Left kidney (tissue), 2 donors: Measurements from ENCODE around the gene AIG1. TPM values are rescaled to one million over a fixed set of nuclear protein-coding genes. Genes with fewer than 3 reads are reported as not detected.
A peak's percentile ranks its signal among the peaks of the same experiment; 100 is the strongest.

Experiments used
- DNase-seq: peaks from one replicate; pipeline ENCODE4 v3.0.0-alpha.2; 2013
- polyA plus RNA-seq: library from polyadenylated mRNA; unstranded; fragments of 120-200 nt; gene quantifications from one replicate; pipeline ENCODE4 v1.2.1, GENCODE V29; 2013; ENCODE audit not compliant: insufficient read length

AIG1 gene
- polyA plus RNA-seq, 1 donor: 118 TPM

DNA sequence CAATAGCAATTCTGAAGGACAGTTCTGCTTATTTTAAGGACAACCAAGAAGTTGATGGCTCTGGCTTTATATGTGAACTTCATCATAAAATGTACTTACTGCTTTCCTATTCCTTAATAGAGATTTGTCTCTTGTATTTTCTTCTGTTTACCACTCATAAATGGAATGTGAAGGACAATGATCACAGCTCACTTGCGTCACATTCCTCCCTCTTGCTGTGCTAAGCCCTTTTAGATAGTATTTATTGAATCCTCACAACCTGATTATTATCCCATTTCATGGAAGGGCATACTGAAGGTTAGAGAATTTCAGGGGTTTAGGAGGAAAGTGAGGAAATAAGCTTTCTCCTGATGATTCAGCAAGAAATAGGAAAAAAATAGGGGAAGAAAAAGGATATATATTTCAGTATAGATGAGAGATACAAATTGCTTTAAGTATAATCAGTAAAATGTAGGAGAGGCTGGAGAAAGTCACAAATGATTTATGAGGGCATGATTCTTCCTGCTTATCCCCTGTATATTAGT lies 132.9 kb downstream of the AIG1 start:
- no peak for DNase-seq

DNA sequence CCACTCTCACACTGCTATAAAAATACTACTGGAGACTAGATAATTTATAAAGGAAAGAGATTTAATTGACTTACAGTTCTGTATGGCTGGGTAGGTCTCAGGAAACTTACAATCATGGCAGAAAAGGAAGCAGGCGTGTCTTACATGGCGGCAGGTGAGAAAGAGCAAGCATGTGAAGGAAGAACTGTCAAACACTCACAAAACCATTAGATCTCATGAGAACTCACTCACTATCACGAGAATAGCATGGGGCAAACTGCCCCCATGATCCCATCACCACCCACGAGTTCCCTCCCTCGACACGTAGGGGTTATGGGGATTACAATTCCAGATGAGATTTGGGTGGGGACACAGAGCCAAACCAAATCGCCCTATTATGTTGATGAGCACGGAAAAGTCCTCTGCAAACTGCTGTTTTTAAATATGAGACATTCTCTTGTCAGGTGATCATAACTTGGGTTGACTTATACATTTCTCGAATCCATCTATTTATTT lies 133.5 kb downstream of the AIG1 start:
- no peak for DNase-seq

DNA sequence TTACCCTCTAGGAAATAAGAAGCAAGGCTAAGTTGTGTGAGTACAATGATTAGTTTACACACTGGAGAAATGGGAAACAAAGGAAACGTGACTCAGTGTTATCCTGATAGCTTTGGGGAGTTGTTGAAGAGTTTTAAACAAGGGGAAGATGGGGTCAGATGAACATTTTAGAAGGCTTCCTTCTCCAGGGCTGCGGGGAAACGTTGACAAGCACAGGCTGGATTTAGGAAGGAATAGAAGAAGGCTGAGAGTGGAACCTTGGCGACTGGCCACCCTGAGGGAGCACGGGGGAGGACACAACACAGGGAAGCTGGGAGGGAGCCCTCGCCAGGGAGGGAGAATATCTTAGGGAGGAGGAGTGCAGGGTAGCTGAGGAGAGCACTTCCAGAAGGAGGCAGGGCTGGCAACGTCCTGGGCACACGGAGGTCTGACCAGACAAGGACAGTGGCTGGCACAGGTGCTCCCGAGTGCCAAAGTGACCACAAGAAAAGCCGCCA lies 134.7 kb downstream of the AIG1 start:
- DNase-seq: no peak

DNA sequence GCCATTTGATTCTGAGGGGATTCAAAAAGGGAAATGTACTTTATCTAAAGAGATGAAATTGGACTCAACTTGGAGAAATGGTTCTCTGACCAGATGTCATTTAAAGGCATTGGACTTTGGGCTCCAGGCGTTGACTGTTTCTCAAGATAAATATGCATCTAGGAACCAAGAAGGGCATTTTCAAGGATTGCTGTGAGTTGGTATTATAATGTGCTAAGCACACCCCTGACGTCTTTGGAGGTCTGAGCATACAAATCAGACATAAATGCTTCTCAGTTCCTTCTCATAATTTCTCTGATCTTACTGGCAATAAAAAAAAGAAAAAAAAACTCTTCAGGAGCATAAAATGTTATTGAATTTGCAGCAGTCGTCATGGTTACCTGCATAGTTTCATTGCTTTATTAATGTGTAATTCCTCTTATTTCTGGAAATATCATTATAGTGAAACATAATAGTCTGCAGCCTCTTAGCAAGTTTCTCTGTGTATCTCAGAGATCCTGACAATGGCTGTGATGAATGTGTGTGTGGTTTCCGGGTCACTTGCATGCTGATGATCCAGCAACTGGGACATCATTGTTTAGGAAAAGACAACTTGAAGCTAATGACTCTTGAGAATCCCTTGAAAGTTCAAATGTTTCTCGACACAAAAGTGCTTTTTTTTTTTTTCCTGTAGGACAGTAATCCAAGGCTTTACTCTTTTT lies 136.0 kb downstream of the AIG1 start:
- DNase-seq: peak; percentile 47

DNA sequence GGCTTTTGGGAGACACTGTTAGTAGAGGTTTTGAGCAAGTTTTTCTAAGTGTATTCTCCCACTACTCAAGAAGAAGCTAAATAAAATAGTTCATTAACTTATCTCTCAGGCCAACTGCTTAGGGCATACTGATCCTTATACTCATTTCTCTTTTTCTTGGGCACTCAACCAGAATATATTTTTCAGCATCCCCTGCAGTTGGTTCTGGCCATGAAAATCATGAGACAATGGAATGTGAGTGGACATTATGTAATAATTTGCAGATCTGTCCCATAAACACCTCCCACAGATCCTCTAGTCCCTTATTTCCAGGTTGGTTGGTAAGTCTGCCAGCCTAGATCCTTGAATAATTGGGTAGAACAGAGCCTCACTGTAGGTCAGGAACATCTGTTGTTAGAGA lies 136.7 kb downstream of the AIG1 start:
- DNase-seq: no peak

DNA sequence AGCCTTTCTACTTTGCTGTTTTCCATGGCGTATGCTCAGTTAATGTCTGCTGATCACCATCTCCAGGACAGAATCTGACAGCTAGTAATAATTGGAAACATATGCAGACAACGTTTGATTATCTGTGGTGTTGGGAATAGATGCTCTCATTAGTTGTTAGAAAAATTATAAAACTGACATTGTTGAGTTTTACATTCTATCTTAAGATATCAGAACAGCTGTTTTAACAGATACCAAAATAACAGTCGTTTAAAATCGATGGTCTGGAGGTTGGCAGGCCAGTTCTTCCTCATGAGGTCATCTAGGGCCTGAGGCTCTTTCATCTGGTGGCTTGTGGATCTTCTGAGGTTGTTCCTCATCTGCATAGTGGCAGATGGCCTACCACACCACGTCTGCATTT lies 137.6 kb downstream of the AIG1 start:
- no peak for DNase-seq

DNA sequence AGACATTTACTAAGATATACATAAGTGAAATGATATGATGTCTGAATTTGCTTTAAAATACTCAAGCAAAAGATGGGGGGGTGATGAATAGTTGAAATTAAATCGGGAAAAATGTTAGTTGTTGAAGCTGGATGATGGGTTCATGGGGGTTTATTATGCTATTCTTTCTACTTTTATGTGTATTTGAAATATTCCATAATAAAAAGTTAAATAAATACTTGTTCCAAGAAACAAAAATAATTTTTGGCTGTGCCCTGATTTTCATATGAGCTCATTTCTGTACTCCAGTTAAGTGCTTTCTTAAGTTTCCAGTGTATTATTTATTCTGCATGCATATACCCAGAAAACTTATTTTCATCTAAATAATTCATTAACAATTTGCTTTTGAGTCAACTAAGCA lies 138.6 kb downstream of the AIG1 start:
- no peak for DNase-seq

DNA sequence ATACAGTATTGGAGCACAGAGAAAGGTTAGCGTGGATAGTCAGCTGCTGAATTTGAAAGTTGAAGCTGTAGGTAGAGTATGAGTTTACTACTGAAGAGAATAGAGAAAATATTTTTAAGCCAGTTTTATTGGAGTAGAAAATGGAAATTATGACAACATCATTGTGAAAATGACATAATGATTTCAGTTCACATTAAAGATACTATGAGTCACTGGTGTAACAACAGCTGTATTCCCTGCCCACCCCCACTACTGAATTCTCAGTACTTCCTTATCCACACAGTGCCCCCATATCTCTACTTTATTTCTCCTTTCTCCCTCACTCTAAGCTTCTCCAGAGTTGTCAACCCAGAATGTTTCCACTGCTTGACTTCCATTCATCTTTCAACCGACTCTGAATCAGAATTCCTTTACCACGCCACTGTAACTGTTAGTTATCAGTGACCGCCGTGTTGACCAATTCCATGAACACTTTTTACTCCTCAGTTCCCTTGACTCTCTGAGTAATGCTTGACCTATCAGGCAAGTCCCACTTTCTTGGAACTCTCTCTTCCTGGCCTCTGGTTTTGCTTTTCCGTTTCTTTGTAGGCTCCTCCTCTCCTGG lies 139.6 kb downstream of the AIG1 start:
- no peak for DNase-seq

DNA sequence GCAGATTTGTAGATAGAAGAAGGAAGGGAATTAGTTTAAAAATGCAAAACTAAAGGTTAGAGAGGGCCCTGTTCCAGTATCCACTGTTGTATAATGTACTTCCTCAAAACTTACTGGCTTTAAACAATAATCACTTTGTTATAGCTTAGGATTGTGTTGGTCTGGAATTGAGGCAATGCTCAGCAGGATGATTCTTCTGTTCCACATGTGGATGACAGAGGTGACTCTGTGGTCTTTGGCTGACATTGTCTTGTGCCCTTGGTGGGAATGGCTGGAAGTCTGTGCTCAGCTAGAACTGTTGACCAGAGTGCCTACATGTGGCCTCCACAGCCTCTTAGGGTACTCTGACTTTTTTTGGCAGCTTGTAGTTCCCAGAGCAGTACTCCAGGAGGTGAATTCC lies 143.4 kb downstream of the AIG1 start:
- DNase-seq: no peak

DNA sequence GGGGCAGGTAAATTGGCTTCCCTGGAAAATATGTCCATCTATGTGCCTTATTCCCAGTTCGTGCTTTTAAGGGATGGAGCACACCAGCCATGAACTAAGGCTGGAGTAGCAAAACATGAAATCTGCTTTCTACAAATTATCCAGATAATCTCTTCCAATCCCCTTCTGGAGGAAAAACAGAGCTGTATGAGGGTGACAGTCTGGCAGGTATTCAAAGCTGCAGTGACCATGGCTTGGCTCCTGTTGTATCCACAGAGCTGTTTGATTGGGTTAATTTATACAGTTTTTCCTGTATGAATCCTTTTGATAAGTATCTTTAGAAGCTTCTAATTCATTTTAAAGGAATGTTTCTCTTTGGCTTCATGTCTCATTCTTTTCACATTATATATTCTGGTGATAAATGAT lies 144.4 kb downstream of the AIG1 start:
- DNase-seq: no peak

DNA sequence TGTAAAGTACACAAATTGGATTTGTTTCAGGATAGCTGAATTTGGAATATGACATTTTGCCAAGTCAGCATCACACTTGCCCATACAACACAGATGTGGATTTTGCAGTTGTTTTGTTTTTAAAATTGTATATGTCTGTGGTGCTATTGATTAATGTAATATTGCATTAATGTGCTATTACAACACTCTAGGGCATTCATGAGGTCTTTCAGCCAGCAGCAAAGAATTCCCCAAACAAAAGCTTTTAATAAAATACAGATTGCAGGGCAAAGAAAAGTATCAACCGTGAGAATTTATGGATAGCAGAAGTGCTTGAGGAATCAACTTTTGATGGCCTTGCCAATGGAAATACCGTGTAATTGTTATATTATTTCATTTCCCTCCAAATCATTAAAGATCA lies 144.9 kb downstream of the AIG1 start:
- DNase-seq: no peak

DNA sequence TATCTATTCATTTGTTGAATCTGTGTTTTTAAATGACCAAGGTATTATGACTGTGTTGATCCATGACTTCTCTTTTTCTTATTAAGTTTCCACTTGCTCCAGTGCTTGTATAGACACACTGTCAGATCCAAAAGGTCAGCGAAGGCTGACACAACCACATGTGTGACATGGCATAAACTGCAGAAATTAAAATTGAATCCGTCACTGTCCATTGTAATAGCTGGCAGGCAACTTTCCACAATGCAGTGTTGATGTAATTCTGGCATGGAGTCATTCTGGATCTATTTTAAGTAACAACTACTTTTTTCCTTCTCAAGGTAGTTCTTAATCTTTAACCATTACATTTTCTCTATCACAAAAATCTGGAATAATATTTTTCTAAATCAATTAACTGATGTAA lies 145.3 kb downstream of the AIG1 start:
- no peak for DNase-seq

DNA sequence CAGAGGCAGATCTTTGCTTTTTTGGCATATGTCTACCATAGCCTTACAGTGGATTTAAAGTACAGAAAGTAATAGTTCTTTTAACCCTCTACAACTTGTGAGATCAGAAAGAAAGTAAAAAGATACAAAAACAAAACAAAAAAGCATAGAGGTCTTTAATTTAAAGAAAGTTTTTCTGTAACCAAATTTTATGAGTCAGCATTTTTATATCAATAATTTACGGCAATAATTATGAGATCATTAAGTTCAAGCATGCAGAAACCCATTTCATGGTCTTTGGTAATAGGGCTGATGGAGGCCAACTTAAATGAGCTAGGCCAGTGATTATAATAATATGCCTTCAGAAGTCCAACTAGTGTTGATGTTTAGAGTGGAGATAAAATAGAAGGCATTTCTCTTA lies 145.9 kb downstream of the AIG1 start:
- no peak for DNase-seq

DNA sequence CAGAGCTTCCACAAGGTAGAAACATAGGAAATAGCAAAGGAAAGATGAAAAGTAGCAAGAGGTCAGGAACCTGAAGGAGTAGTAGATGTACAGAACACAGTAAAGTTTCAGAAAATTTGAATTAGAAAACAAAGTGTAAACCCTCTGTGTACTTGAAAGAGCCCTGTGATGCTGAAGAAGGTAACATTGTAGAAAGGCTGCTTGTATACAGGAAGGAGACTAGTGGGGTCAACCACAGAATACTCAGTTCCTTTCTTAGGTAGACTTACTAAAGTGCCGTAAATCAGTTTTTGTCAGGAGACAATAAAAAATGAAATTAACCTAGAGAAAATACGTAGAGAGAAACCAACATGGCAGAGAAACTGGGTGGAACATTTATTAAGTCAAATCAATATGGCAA lies 149.7 kb downstream of the AIG1 start:
- no peak for DNase-seq

DNA sequence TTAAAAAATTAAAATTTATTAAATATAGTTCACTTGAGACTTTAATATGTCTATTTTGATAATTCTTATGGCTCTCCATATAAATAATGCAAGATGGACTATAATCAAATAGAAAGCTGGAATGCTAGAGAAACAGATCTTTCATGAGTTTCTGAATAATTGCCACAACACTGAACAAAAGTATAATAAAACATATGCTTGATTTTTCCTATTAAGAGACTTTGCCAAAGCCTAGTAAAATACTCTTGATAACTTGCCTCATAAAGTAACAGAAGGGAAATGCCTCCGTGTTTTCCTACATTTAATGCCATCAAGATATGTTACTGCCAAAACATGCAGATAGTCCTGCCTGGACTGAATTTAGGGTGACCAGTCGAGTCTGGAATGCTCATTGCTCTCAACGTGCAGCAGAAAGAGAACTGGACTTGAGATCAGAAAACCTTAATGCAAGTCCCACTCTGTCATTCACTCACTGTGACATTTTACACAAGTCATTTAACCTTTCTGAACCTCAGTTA lies 153.2 kb downstream of the AIG1 start:
- DNase-seq: no peak

DNA sequence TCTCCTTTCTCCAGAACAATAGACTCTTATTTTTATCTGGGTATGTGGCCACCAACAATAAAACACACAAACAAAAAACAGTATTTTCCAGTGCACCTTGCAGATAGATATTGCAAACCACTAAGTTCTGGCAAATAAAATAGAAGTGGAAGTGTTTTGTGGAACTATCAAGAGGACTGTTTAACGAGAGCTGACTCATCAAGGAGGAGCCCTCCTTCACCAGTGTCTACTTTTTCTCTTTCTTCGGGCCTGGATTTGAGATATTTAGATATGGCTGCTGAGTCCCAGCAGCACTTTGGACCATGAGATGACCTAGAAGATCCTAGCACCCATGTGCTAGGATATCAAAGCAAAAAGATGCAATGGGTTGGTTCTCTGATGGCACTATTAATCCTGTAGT lies 154.7 kb downstream of the AIG1 start:
- no peak for DNase-seq

DNA sequence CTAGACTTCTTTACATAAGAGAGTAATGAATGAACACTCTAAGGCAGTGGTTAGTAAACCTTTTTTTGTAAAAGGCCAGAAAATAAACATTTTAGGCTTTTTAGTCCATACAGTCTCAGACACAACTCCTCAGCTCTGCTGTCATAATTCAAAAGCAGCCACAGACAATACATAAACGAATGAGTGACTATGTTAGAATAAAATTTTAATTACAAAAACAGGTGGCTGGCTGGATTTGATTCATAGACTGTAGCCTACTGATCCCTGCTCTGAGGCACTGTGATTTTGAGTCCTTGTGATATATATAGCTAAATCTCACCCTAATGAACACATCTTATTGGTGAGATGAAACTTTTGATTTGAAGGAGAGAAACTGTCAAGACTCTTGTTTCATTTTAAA lies 155.1 kb downstream of the AIG1 start:
- DNase-seq: no peak

DNA sequence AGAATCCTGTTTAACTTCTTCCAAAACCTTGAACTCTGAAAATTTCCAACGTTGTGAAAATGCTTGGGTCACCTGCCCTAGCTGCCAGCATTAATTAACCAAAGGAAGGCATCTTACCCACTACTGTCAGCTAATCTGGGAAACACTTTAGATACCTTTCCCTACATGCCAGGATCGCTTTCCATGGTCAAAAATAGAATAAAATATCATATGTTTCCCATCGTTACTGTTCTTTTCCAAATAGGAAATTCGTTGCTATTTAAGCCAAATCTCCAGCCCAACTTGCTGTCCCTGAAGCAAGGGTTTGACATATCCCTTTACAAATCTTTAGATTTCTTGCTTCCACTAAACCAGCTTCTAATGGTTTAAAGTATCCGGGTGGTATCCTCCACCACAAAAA lies 157.5 kb downstream of the AIG1 start:
- no peak for DNase-seq

DNA sequence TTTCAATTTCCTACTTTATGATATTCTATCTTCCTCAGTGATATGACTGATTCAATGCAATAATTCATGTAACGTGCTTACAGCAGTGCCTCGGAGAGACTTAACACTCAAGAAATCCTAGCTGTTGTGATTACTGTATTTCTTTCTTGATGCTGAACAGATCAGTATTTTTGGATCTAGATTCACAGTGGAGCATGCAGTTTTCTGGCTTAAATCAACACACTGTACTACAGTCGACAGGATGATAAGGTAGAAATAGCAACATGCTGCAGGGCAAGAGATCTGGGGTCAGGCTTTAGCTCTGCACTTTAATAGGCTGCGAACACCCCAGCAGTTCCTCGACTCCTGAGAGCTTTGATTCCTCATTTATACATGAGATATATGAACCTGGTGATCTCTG lies 161.0 kb downstream of the AIG1 start:
- no peak for DNase-seq

DNA sequence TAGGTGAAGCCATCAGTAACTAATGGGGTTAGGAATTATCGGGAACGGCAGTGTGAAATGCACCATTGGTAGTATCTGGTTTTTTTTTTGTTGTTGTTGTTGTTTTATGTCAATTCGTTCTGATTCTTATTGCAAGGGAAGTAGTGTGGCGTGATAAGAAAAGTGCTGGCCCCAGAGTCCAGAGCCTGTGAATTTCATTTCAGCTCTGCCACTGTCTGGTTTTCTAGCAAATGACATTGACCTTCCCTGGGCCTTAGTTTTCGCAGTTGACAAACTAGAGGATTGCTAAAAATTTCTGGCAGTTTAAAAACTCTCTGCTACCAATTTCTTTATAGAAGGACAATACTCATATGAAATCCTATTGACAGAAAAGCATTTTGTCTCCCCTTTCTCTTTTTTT lies 161.6 kb downstream of the AIG1 start:
- DNase-seq: no peak

DNA sequence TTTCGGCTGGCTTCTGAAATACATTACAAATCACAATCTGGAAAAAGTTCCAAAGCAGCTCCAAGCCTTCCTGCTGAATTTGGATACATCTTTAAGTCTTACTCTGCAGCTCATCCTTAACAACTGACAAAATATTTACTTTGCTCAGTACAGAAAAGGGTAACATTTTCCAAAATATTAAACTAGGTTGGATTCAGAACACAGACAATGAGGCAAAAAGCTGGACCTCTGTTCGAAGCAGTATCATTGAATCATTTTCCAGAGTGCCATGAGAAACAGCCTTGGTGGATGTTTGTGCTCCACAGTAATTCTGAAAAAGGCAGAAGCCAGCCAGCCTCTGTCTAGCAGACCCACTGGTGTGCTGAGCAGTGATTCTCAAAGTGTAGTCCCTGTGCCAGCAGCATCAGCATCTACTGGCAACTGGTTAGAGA lies 162.1 kb downstream of the AIG1 start:
- no peak for DNase-seq

DNA sequence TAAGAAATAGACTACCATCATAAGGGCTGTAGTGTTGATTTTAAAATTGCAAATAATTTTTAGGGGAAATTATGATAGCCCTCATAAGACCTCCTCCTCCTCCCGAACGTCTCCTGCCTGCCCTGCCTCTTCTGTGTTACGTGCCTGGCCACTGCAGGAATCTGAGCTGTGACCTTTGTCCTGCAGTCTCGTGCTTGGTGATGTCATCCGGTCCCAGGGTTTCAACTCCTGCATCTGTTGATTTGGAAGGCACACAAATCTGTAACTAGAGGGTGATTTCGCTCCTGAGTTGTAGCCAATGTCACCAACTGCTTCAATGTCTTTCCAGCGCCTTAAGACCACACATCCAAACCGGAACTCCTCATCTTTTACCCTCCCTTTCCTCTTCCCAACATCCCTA lies 163.2 kb downstream of the AIG1 start:
- peak; percentile 14 for DNase-seq

DNA sequence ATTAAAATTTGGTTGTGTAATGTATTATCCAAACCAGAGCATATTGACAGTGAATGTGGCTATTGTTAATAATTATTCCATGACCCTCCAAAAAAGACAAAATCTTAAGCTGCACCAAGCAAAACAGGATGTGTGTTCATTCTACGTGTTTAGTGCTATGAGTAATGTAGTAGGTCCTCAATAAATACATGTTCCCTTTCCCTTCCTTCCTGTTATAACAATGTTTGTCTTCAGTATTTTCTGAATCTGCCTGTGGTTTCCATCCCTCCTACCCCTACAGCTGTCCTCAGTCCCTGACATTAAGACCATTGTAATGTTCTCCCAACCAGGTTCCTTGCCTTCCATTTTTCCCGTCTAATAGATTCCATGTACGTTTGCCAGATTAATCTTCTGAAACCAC lies 163.8 kb downstream of the AIG1 start:
- DNase-seq: no peak

DNA sequence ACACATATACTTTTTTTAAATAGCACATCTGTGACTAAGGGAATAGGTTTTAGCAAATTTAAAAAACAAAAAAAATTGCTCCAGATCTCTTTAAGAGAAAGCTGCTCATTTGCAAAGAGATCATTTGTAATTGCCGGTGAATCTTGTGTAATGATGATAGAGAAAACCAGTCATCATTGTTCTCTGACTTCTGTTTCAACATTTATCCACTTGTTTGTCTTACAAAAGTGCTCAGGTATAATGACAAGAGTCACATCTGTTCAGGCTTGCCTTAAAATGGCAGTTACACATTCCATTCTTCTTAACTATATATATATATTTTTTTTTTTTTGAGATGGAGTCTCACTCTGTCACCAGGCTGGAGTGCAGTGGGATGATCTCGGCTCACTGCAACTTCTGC lies 165.2 kb downstream of the AIG1 start:
- no peak for DNase-seq
